ENCODE measurements around the gene SYNE2.

SYNE2 gene

DNA sequence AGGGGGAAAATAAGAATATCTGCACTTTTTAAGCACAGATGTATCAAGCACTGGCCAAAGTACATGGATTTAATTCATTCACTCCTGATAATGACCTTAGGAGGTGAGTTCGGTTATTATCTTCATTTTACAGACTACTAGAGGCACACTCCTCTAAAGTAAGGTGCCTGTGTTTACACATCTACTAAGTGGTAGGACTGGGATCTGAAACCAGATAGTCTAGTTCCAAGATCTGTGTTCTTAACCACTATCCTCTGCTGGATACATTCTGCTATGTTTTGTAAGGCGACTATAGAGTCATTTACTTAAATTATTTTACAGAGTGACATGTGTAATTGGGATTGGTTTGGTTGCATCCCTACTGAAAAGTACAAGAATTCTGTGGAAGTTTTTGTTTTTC, 266.1 kb downstream of the SYNE2 start:
- TF ChIP-seq, protein P1, sequence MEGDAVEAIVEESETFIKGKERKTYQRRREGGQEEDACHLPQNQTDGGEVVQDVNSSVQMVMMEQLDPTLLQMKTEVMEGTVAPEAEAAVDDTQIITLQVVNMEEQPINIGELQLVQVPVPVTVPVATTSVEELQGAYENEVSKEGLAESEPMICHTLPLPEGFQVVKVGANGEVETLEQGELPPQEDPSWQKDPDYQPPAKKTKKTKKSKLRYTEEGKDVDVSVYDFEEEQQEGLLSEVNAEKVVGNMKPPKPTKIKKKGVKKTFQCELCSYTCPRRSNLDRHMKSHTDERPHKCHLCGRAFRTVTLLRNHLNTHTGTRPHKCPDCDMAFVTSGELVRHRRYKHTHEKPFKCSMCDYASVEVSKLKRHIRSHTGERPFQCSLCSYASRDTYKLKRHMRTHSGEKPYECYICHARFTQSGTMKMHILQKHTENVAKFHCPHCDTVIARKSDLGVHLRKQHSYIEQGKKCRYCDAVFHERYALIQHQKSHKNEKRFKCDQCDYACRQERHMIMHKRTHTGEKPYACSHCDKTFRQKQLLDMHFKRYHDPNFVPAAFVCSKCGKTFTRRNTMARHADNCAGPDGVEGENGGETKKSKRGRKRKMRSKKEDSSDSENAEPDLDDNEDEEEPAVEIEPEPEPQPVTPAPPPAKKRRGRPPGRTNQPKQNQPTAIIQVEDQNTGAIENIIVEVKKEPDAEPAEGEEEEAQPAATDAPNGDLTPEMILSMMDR (conservative IDR thresholded peaks at IDR 0.05), result no peak
- peak overlapping the region; percentile 44 for H3K27ac ChIP-seq

DNA sequence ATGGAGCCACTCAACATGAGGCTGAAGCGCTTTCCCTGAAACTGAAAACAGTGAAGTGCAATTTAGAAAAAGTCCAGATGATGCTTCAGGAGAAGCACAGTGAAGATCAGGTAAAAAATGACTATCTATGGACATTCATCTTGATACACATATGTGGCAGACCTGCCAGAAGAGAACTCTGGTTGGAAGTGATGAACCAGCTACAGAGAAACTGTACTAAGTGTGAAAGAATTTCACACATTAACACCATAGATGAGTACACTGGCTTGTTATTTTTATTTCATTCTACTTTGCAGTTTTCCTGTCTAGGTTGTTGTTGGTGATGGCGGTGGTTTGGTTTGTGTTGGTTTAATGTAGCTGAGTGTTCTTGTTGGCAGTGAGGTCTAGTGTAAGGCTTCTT, 266.7 kb downstream of the SYNE2 start:
- TF ChIP-seq, protein P1 (conservative IDR thresholded peaks at IDR 0.05), result no peak
- peak overlapping the region; percentile 44 for H3K27ac ChIP-seq

DNA sequence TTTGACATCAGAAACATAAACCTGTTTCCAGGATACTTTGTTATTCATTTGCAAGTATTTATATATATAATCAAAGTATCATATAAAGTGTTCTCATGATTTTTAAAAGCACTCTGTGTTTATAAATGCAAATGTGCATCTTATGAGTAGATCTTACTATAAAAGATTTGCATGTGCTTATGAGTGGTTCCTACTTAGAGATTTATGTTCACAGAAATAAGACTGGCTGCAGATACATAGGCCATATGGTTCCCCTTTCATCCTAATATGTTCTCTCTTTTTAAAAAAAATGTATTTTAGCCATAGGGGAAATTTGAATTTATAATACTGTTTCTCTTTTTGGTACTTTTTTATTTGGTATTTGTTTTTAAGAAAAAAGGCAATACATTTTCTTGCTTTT, 267.2 kb downstream of the SYNE2 start:
- no peak overlapping the region for H3K27ac ChIP-seq
- TF ChIP-seq, protein P1 (conservative IDR thresholded peaks at IDR 0.05), result no peak

DNA sequence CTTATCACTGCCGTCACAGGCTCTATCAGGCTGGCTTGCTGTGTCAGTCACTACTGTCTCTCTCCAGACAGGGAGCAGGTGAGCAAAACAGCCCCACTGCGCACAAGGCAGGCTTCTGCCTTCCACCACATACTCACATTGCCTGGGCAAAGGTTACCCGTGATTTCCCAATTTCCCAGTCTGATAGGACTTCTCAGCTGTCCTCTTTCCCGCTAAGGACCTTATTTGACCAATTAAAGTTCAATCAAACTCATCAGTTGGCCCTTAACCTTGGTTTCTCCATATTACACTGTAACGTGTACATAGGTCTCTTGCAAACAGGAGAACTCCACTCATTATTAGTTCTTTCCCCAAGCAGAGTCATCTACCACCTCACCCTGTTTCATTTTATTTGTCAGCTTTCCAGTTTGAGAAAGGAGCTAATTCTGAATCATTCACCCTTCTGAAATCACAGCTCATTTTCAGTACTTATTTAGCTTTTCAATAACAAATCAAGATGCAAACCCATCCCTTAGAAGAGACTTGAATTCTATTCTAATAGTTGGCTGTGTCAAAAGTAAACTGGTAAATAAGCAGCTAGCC, 270.5 kb downstream of the SYNE2 start:
- TF ChIP-seq, protein P1 (conservative IDR thresholded peaks at IDR 0.05), result no peak
- H3K27ac ChIP-seq, result no peak overlapping the region

DNA sequence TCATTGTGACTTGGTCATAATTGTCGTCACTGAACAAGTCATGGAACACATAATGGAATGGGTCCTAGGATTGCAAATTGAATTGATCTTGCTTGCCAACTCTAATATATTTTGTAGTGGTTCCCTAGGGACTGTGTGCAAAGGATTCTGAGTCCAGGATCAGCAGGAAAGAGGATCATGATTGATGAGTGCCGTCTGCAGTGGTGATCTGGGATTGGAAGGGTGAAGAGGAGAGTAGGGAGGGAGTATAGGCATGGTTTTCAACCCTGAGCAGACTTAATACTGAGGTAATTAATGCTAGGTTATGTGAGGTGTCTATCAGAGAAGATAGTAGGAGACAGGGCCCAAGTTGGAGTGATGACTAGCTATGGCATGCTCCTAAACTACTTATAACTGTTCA, 272.5 kb downstream of the SYNE2 start:
- TF ChIP-seq, protein P1 (conservative IDR thresholded peaks at IDR 0.05), result no peak
- no peak overlapping the region for H3K27ac ChIP-seq

DNA sequence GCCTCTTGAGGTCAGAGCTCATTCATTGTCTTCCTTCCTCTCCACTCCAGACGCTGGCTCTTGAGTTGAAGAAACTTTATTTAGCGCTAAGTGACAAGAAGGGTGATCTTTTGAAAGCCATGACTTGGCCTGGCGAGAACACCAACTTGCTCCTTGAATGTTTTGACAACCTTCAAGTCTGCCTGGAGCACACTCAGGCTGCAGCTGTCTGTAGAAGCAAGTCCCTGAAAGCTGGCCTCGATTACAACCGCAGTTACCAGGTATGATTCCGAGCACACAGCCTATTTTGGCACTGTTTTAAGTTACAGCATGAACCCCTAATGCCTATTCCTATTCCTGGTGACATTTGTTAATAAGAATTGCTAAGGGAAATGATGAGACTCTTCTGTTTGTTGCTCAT, 273.7 kb downstream of the SYNE2 start:
- TF ChIP-seq, protein P1 (conservative IDR thresholded peaks at IDR 0.05), result no peak
- no peak overlapping the region for H3K27ac ChIP-seq

DNA sequence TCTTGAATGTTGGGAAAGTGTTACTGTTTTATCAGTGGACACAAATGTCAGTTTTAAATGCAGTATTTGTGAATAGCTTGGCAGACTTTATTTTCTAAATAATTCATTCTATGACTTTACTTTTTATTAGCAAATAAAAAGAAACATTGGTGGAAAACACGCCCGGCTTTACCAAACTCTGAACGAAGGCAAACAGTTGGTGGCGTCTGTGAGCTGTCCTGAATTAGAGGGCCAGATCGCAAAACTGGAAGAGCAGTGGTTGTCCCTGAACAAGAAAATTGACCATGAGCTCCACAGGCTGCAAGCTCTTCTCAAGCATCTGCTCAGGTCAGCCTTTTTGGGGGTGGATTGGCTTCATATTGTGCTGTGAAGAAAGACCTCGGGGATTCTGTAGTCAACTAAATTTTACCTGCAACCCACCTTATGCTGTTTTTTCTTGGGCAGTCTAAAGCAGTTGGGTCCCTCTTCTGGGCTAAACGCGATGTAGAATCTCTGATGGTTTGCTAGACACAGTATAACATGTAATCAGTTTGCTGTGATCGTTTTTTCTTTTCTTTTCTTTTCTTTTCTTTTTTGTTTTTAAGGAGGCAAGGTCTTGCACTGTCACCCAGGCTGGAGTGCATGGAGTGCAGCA, 285.0 kb downstream of the SYNE2 start:
- H3K27ac ChIP-seq, result no peak overlapping the region
- TF ChIP-seq, protein P1 (conservative IDR thresholded peaks at IDR 0.05), result peak; percentile 71
